ENCODE results near the gene LRP1B.
"Not testable (repeated sequence)": the region's sequence is repeated elsewhere in the genome, so short reads cannot be mapped to it uniquely, and the experiment has no call there.

DNA sequence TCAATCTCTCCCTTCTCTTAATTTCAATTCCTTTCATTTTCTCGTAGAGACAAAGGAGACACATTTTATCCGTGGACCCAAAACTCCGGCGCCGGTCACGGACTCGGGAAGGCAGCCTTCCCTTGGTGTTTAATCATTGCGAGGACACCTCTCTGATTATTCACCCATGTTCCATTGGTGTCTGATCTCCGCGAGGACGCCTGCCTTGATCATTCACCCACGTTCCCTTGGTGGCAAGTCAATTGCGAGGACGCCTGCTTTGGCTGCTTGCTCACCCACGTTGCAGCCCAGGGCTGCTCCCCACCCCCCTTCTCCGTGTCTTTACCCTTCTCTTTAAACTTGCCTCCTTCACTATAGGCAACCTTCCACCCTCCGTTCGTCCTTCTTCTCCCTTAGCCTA is 1703.8 kb downstream of the LRP1B start:
- TF ChIP-seq, protein P1, sequence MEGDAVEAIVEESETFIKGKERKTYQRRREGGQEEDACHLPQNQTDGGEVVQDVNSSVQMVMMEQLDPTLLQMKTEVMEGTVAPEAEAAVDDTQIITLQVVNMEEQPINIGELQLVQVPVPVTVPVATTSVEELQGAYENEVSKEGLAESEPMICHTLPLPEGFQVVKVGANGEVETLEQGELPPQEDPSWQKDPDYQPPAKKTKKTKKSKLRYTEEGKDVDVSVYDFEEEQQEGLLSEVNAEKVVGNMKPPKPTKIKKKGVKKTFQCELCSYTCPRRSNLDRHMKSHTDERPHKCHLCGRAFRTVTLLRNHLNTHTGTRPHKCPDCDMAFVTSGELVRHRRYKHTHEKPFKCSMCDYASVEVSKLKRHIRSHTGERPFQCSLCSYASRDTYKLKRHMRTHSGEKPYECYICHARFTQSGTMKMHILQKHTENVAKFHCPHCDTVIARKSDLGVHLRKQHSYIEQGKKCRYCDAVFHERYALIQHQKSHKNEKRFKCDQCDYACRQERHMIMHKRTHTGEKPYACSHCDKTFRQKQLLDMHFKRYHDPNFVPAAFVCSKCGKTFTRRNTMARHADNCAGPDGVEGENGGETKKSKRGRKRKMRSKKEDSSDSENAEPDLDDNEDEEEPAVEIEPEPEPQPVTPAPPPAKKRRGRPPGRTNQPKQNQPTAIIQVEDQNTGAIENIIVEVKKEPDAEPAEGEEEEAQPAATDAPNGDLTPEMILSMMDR (IDR thresholded peaks at IDR 0.05) = not testable (repeated sequence)
- not testable (repeated sequence) for TF ChIP-seq POLR2A (IDR thresholded peaks at IDR 0.05; ENCODE audit: low read depth)

Measured in esophagus muscularis mucosa (tissue), 3 donors.